H1 (cell line): Measurements from ENCODE around the gene PIBF1. TPM values are rescaled to one million over a fixed set of nuclear protein-coding genes. Genes with fewer than 3 reads are reported as not detected.
"Not testable (repeated sequence)": the region's sequence is repeated elsewhere in the genome, so short reads cannot be mapped to it uniquely, and the experiment has no call there.

Experiments
- CTCF ChIA-PET: fragments of 300-600 bp; sonication (Branson Sonifier 250); formaldehyde crosslinking; loops from one replicate; lab custom pipeline; 2021; ENCODE audit not compliant: partially characterized antibody; lab: Charles Lee
- POLR2A ChIA-PET: fragments of 300-600 bp; sonication (Branson Sonifier 250); formaldehyde crosslinking; loops from one replicate; lab custom pipeline; 2021; ENCODE audit warnings: inconsistent platforms; ENCODE audit not compliant: partially characterized antibody; lab: Charles Lee
- DNase-seq, 2 experiments: peaks; one replicate each; pipeline versions ENCODE4 v3.0.0 to v3.0.0-alpha.2; 2010 to 2022; ENCODE audit warnings: low spot score in 2 of 2, low read depth in 1 of 2, mixed read lengths in 1 of 2
- FAIRE-seq: peaks from 2 replicates; lab custom pipeline; 2011; peaks lifted over from hg19 to GRCh38; lab: Jason Lieb, UNC
- H2AFZ ChIP-seq: 2 replicates; pipeline ENCODE4 v1.8.1; 2012; ENCODE audit warnings: low read length, inconsistent platforms
- H2AK5ac ChIP-seq: 2 replicates; pipeline ENCODE4 v1.6.1; 2013; ENCODE audit warnings: low read depth, low read length
- H2BK120ac ChIP-seq: replicated peaks from 2 replicates; pipeline ENCODE3; 2013; ENCODE audit warnings: low read depth, low read length, inconsistent platforms
- H2BK12ac ChIP-seq: 2 replicates; pipeline ENCODE4 v1.6.1; 2013; ENCODE audit warnings: low read depth, low read length
- H2BK15ac ChIP-seq: 2 replicates; pipeline ENCODE4 v1.6.1; 2013; ENCODE audit warnings: low read length
- H2BK20ac ChIP-seq: 2 replicates; pipeline ENCODE4 v1.6.1; 2013; ENCODE audit warnings: low read length
- H2BK5ac ChIP-seq: 2 replicates; pipeline ENCODE4 v1.6.1; 2013; ENCODE audit warnings: low read depth, low read length
- H3K14ac ChIP-seq: 2 replicates; pipeline ENCODE4 v1.6.1; 2013; ENCODE audit warnings: inconsistent platforms; ENCODE audit not compliant: insufficient read length
- H3K18ac ChIP-seq: 2 replicates; pipeline ENCODE4 v1.6.1; 2013; ENCODE audit warnings: low read length; ENCODE audit errors: extremely low read depth
- H3K23ac ChIP-seq: 2 replicates; pipeline ENCODE4 v1.6.1; 2013; ENCODE audit warnings: inconsistent platforms; ENCODE audit not compliant: insufficient read length
- H3K23me2 ChIP-seq: 2 replicates; pipeline ENCODE4 v1.6.1; 2013; ENCODE audit warnings: low read depth, low read length
- H3K27ac ChIP-seq: 2 replicates; pipeline ENCODE4 v1.6.1; 2011; ENCODE audit warnings: low read depth, low read length, inconsistent platforms
- H3K27me3 ChIP-seq, 4 experiments: replicated peaks in 1 of 4; 1 replicate in 1 of 4; 2 replicates in 3 of 4; pipeline versions ENCODE4 v1.6.1 to v1.8.1; 2011 to 2013; ENCODE audit warnings: low read length in 3 of 4, mild to moderate bottlenecking in 3 of 4, inconsistent platforms in 2 of 4, mixed read lengths in 2 of 4, moderate library complexity in 1 of 4; ENCODE audit not compliant: control insufficient read depth in 3 of 4, insufficient read depth in 3 of 4; ENCODE audit errors: extremely low read depth in 1 of 4
- H3K36me3 ChIP-seq, 4 experiments: 2 replicates each; pipeline versions ENCODE4 v1.6.1 to v1.8.1; 2011 to 2013; ENCODE audit warnings: mild to moderate bottlenecking in 4 of 4, low read length in 3 of 4, moderate library complexity in 2 of 4, control low read depth in 1 of 4, inconsistent platforms in 1 of 4; ENCODE audit not compliant: insufficient read depth in 4 of 4, control insufficient read depth in 2 of 4
- H3K4ac ChIP-seq: replicated peaks from 2 replicates; pipeline ENCODE3; 2013; ENCODE audit warnings: low read length, low read depth, mixed read lengths, inconsistent platforms; ENCODE audit not compliant: insufficient read length
- H3K4me1 ChIP-seq, 4 experiments: replicated peaks in 1 of 4; 1 replicate in 1 of 4; 2 replicates in 3 of 4; pipeline versions ENCODE4 v1.6.1 to v1.8.1; 2011 to 2013; ENCODE audit warnings: low read length in 3 of 4, inconsistent platforms in 2 of 4, mixed read lengths in 1 of 4; ENCODE audit not compliant: insufficient read depth in 4 of 4, control insufficient read depth in 3 of 4
- H3K4me2 ChIP-seq, 2 experiments: 2 replicates each; pipeline versions ENCODE4 v1.6.1 to v1.8.1; 2011 to 2013; ENCODE audit warnings: low read depth in 2 of 2, low read length in 2 of 2, control low read depth in 1 of 2, inconsistent platforms in 1 of 2, mild to moderate bottlenecking in 1 of 2; ENCODE audit not compliant: insufficient read depth in 1 of 2
- H3K4me3 ChIP-seq, 4 experiments: fragments of 200-600, 300-600 bp in 1 of 4; sonication (generic), shearing (Covaris generic), sonication (Bioruptor Twin) in 1 of 4; 2 replicates each; pipeline versions ENCODE4 v1.5.1 to v1.8.1; 2011 to 2016; ENCODE audit warnings: low read length in 4 of 4, low read depth in 3 of 4, control low read depth in 2 of 4, inconsistent platforms in 2 of 4, mild to moderate bottlenecking in 2 of 4, mixed read lengths in 1 of 4, moderate library complexity in 1 of 4; ENCODE audit not compliant: insufficient read depth in 2 of 4; ENCODE audit errors: extremely low read depth in 1 of 4
- H3K56ac ChIP-seq: replicated peaks from 2 replicates; pipeline ENCODE3; 2013; ENCODE audit warnings: low read depth, mild to moderate bottlenecking, mixed read lengths, low read length, inconsistent platforms; ENCODE audit not compliant: insufficient read length
- H3K79me1 ChIP-seq: 2 replicates; pipeline ENCODE4 v1.6.1; 2013; ENCODE audit warnings: low read depth, low read length, control low read depth
- H3K79me2 ChIP-seq, 2 experiments: 2 replicates each; pipeline versions ENCODE4 v1.6.1 to v1.8.1; 2012 to 2013; ENCODE audit warnings: low read length in 2 of 2, mild to moderate bottlenecking in 2 of 2, inconsistent platforms in 1 of 2; ENCODE audit not compliant: insufficient read depth in 2 of 2, control insufficient read depth in 1 of 2
- H3K9ac ChIP-seq, 4 experiments: replicated peaks in 1 of 4; 1 replicate in 1 of 4; 2 replicates in 3 of 4; pipeline versions ENCODE4 v1.6.1 to v1.8.1; 2011 to 2013; ENCODE audit warnings: low read depth in 3 of 4, low read length in 3 of 4, control low read depth in 2 of 4, mild to moderate bottlenecking in 2 of 4, moderate library complexity in 2 of 4, inconsistent platforms in 1 of 4; ENCODE audit errors: extremely low read depth in 1 of 4
- H3K9me3 ChIP-seq, 2 experiments: 2 replicates each; pipeline versions ENCODE4 v1.6.1 to v1.8.1; 2012 to 2013; ENCODE audit warnings: mild to moderate bottlenecking in 2 of 2, moderate library complexity in 2 of 2, control low read depth in 1 of 2, inconsistent platforms in 1 of 2, low read depth in 1 of 2, low read length in 1 of 2, mixed read lengths in 1 of 2; ENCODE audit not compliant: insufficient read depth in 2 of 2
- H4K20me1 ChIP-seq, 2 experiments: replicated peaks in 1 of 2; 2 replicates each; pipeline versions ENCODE3 to v1.8.1; 2011 to 2013; ENCODE audit warnings: inconsistent platforms in 2 of 2, low read length in 2 of 2, mild to moderate bottlenecking in 1 of 2; ENCODE audit not compliant: insufficient read depth in 2 of 2, control insufficient read depth in 1 of 2
- H4K5ac ChIP-seq: 2 replicates; pipeline ENCODE4 v1.6.1; 2013; ENCODE audit warnings: low read length, low read depth, mixed read lengths, inconsistent platforms; ENCODE audit not compliant: insufficient read length
- H4K8ac ChIP-seq: 2 replicates; pipeline ENCODE4 v1.8.0; 2013; ENCODE audit warnings: mild to moderate bottlenecking, moderate library complexity, low read length, inconsistent platforms; ENCODE audit not compliant: insufficient read depth; ENCODE audit errors: extremely low read depth
- H4K91ac ChIP-seq: replicated peaks from 2 replicates; pipeline ENCODE3; 2013; ENCODE audit warnings: low read length, mixed read lengths, inconsistent platforms; ENCODE audit not compliant: insufficient read length
- WGBS, 2 experiments: shearing (Covaris generic) in 1 of 2; methylation state at CpG; one replicate each; pipeline versions ENCODE4 v1.1.6 to v1.1.7; 2013 to 2015; ENCODE audit warnings: low lambda C conversion rate in 2 of 2, mixed read lengths in 2 of 2, inconsistent platforms in 1 of 2, low coverage in 1 of 2, missing lambda C conversion rate in 1 of 2; ENCODE audit not compliant: insufficient replicate concordance in 2 of 2, insufficient coverage in 1 of 2, insufficient read length in 1 of 2; ENCODE audit errors: extremely low coverage in 1 of 2, missing lambda C conversion rate in 1 of 2; 5-methylcytosine and 5-hydroxymethylcytosine counted together
- polyA plus RNA-seq, 7 experiments: library from polyadenylated mRNA; depleted of rRNA in 3 of 7; stranded (reverse) in 5 of 7; unstranded in 2 of 7; fragments of >200 nt in 5 of 7; fragments of 200-250 nt in 2 of 7; gene quantifications; 1 replicate in 5 of 7; 2 replicates in 1 of 7; 4 replicates in 1 of 7; pipeline versions ENCODE4 v1.2.1 to v1.2.3, GENCODE V29; 2011 to 2013; ENCODE audit warnings: missing spikeins in 2 of 7, mixed read lengths in 2 of 7
- total RNA-seq: library from RNA; stranded (reverse); fragmentation: NEBNext Ultra II Directional; extraction: Animal tissue kit (Norgen Biotek cat#: 25700); gene quantifications from 2 replicates; pipeline ENCODE4 v1.2.1, GENCODE V29; 2021

Gene PIBF1
- total and polyA plus RNA-seq, 2 of the 8 experiments (the other 6 are each of a cell fraction or from before 2014, with no cell fraction given): 1.1 to 13.2 TPM

- H4K20me1 ChIP-seq, H3K18ac ChIP-seq, H2BK12ac ChIP-seq, H3K4me3 ChIP-seq, H3K23me2 ChIP-seq, CTCF ChIA-PET, H2BK20ac ChIP-seq, H4K8ac ChIP-seq, POLR2A ChIA-PET, H4K5ac ChIP-seq, H3K56ac ChIP-seq, H3K27me3 ChIP-seq, H3K9ac ChIP-seq, H3K4ac ChIP-seq, H3K14ac ChIP-seq, H3K23ac ChIP-seq, H3K79me1 ChIP-seq, H3K27ac ChIP-seq, H3K9me3 ChIP-seq, H2AK5ac ChIP-seq, H3K4me1 ChIP-seq, H3K4me2 ChIP-seq, H2AFZ ChIP-seq, H3K36me3 ChIP-seq, H4K91ac ChIP-seq, H3K79me2 ChIP-seq, H2BK120ac ChIP-seq, H2BK15ac ChIP-seq, DNase-seq, H2BK5ac ChIP-seq, FAIRE-seq: not testable (repeated sequence)
- WGBS, 2 experiments: 100% methylated on average over 1 of the region's 1 CpG; no CpG with 5 or more reads in 1 of the 2 experiments
These were observed 24.6 kb downstream of the PIBF1 start for GRCh38 chr13:72806514-72806913.
